Left ventricle myocardium superior (tissue), 1 donor: ENCODE results near the gene KMO. TPM values are rescaled to one million over a fixed set of nuclear protein-coding genes. Genes with fewer than 3 reads are reported as not detected.
A peak's percentile ranks its signal among the peaks of the same experiment; 100 is the strongest.

Experiments
- ATAC-seq: fragments of 200-7000 bp; cut with Tn5 transposase; one replicate; pipeline ENCODE4 v1.9.1; 2020; ENCODE audit warnings: mild to moderate bottlenecking, moderate library complexity
- DNase-seq: peaks from one replicate; pipeline ENCODE4 v3.0.0-alpha.2; 2020
- intact Hi-C: fragments of 100-400 bp; cut with micrococcal nuclease; formaldehyde crosslinking; loops from one replicate; pipeline ENCODE4 v1.11.0; 2022
- total RNA-seq: library from RNA; stranded (reverse); fragmentation: NEBNext Ultra II Directional; extraction: Animal tissue kit (Norgen Biotek cat#: 25700); gene quantifications from one replicate; pipeline ENCODE4 v1.2.1, GENCODE V29; 2021
- donor health status: DM: no; HTN: yes; CAD: no; lungs with severe emphysema.

The KMO gene
- total RNA-seq, 1 donor from 2014 or later: 0.22 TPM

DNA sequence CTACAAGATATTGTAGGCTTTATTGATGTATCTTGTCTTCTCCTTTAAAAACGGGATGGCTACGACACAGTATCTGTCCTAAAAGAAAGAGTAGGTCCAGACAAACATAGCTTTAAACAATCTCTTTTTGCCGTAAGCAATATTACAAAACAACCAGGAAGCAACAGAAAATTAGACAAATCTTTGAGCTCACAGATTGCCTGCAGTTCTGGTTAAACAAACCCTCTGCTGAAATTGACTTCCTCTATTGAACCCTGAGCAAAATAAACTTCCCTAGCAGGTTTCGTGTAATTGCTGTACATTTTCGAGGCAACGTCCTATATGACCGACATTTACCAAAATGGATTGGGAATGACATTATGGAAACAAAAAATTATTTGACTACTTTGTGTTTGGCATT, 57.3 kb downstream of the KMO start:
- intact Hi-C loops: no loop called here
- no peak for ATAC-seq
- no peak for DNase-seq

DNA sequence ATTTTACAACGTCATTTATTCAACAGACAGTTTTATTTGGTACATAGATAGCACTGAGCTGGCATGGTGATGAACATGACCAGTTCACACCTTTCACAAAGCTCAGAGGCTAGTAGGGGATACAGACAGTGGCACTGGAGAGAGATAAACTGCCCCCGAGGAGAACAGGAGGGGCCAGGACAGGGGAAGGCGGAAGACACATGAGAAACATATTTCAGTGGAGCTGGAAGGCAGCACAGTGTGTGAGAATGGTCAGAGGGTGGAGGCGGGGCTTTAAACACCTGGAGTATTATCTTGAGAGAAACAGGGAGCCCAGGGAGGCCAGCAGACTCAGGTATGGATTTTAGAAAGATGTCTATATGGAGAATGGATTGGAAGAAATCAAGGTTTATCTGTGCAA, 58.5 kb downstream of the KMO start:
- ATAC-seq: no peak
- no peak for DNase-seq

DNA sequence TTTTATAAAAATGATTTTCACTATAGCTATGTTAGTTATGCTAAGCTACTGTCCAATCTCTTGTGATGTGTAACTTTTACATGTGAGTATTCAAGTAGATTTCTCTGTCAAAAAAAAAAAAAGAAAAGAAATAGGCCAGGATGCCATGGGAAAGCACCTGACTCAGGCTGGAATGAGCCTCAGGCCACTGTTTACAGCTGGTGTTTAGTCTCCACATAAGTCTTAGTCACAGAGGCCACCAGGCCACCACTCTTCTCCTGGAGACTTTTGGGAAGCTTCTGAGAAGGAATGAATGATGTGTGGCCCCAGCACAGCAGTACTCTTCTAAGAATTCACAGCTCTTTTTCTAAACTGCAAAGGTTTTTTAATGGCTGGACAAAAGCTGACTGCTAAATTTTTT, 59.1 kb downstream of the KMO start:
- intact Hi-C loops: no loop called here
- DNase-seq: no peak
- no peak for ATAC-seq

More for the DNA sequence above, 58.5 kb downstream of the KMO start:
- intact Hi-C loops: no loop called here

DNA sequence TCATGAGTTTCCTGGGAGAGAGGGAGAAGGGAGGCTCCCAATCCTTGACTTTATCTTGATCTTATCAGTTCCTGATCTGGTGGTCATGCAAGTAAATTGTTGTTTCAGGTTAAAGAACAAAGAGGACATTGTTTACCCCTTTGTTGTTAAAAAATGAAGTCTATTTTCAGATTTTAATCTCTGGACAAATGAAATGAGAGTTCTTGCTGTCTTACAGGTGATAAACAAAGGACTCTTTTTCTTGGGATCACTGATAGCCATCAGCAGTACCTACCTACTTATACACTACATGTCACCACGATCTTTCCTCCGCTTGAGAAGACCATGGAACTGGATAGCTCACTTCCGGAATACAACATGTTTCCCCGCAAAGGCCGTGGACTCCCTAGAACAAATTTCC, 59.6 kb downstream of the KMO start:
- ATAC-seq: no peak
- no peak for DNase-seq
- intact Hi-C loops: no loop called here

DNA sequence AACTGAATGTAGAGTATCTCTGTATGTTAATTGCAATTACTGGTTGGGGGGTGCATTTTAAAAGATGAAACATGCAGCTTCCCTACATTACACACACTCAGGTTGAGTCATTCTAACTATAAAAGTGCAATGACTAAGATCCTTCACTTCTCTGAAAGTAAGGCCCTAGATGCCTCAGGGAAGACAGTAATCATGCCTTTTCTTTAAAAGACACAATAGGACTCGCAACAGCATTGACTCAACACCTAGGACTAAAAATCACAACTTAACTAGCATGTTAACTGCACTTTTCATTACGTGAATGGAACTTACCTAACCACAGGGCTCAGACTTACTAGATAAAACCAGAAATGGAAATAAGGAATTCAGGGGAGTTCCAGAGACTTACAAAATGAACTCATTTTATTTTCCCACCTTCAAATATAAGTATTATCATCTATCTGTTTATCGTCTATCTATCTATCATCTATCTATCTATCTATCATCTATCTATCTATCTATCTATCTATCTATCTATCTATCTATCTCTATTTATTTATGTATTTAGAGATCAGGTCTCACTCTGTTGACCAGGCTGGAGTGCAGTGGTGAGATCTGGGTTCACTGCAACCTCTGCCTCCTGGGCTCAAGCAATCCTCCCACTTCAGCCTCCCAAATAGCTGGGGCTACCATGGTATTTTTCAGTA, 60.2 kb downstream of the KMO start:
- DNase-seq (no peak), ATAC-seq (no peak)
- intact Hi-C loops: no loop called here

DNA sequence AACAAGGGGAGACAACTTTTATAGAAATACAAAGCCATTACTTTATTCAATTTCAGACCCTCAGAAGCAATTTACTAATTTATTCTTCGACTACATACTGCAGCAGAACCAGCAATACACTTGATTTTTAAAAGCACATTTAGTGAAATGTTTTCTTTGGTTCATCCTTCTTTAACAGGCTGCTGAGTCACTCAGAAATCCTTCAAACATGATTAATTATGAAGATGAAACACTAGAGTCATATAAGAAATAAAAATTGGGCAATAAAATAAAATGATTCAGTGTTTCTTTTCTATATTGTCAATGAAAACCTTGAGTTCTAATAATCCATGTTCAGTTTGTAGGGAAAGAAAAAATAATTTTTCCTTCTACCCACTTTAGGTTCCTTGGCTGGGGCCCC, 61.0 kb downstream of the KMO start:
- ATAC-seq (no peak), DNase-seq (no peak)
- intact Hi-C loops: no loop called here

DNA sequence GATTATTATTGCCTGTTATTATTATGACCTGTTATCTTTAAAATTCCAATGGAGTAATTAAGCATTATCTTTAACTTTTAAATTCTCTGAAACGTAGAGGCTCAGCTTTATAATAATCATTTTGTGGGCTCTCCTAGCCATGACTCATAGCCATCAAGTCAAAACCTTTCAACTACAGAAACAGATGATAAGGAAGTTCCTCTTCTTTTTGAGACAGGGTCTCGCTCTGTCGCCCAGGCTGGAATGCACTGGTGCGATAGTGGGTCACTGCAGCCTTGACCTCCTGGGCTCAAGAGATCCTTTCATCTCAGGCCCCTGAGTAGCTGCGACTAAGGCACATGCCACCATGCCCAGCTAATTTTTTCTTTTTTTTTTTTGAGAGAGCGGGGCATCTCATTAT, 64.5 kb downstream of the KMO start:
- intact Hi-C loops: no loop called here
- no peak for DNase-seq

DNA sequence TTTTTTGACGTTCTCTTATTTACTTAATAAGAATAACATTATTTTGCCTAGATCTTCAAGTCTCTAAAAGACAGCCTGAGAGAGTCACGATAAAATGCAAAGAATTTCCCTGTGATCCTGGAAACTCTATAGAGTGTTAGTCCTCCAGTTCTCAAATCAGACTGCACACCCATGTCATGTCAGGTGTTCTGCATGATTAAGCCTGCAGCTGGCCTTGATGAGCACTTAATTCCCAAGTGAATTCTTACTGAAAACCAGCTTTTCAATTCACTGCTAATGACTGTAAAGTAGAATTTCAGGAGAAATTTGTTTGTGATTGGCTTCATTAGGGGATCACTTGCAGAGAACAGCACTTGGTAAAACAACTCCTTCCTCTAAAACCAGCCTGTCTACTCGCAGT, 66.1 kb downstream of the KMO start:
- intact Hi-C loops: no loop called here
- ATAC-seq (no peak), DNase-seq (no peak)

More for the DNA sequence above, 64.5 kb downstream of the KMO start:
- no peak for ATAC-seq

DNA sequence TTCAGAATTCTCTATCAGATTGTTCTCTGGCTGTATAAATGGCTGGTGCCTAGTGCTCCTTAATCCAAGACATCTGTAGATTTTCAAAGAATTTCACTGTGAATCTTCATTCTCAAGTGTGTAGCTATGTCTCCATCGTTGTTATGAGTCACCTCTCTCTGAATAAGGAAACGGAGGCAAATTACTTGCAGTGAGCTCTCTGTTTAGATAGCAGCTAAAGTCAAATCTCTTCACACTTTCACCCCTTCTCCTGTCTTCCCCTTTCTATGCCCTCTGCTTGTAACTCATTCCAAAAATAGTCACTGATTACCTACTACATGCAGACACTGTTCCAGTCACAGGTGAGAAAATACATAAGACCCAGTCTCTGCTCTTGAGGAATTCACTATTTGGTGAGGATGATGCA, 68.3 kb downstream of the KMO start:
- ATAC-seq: no peak
- DNase-seq: no peak
- intact Hi-C loops: no loop called here

DNA sequence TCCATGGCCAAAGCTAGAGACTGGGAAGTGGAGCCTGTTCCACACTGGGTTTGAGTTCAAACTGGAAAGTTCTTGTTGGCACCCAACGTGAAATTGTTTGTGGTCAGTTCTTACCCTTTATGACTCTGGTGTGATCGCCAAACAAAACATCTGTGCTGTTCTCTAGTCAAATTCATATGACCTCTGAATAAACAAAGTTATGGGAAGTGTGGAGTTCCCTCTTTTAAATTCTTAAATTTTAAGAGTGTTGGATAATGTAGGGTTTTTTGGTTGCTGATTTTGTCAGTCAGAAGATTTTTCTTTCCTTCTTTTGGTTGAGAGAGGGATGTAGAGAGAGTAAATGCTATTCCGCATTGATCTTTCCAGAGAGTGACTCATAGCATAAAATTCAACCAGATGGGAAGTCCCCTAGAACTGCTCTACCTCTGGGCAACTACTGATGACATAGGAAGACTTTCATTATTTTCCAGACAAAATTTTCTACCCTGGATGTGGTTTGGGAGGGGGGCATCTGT, 71.6 kb downstream of the KMO start:
- ATAC-seq (no peak), DNase-seq (no peak)
- intact Hi-C loops: no loop called here

DNA sequence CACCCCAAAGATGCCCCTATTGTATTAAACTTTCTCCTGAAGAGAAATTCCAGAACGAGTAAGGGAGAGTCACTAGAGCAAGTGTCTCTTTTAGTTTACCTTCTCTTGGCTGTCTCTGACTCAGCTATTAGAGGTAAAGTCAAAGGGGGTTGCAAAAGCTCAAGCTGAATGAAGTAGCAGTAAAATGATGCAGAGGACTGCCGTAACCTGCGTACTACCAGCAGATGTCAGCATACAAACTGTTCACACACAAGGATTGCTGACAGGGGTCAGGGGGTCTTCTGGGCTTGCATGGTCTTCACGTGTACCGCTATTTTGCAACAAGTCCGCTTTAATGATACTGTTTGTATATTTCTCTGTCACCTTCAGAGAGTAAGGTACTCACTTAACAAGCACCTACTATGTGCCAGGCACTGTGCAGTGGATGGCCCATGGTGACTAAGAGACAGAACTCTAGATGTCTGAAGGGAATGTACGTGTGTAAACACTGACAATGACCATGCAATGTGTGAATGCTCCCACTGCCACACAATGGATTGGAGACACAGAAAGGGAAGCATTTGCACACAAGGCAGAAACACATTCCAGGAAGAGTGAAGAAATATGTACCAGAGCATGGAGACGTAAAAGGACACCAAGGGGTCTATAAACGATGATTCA, 73.1 kb downstream of the KMO start:
- intact Hi-C loops: no loop called here
- ATAC-seq (no peak), DNase-seq (no peak)

DNA sequence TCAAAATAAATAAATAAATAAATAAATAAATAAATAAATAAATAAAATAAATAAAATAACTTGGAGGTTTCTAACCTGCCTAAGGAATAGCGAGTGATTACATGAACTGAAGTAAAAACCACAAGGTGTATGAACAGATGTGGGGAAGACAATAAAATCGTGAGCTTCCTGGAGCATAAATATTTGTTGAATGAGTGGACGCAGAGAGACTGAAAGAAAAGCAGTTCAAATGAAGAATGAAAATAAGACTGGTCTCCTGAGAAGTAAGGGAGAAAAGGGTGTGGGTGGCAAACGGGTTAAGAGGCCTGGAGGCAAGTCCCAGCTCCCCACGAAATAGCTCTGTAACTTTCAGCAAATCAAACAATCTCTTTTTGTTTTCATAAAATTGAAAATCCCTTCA, 74.4 kb downstream of the KMO start:
- ATAC-seq (no peak), DNase-seq (no peak)
- intact Hi-C loops: no loop called here

DNA sequence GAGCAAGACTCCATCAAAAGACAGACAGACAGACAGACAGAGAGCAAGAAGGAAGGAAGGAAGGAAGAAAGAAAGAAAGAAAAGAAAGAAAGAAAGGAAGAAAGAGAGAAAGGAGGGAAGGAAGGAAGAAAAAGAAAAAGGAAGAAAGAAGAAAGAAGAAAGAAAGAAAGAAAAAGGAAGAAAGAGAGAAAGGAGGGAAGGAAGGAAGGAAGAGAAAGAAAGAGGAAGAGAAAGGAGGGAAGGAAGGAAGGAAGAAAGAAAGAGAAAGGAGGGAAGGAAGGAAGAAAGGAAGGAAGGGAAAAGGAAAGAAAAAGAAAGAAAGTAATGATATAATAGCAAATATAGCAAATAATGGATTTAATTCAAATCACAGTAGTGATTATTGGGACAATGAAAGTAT, 75.3 kb downstream of the KMO start:
- DNase-seq (no peak), ATAC-seq (no peak)
- intact Hi-C loops: no loop called here

DNA sequence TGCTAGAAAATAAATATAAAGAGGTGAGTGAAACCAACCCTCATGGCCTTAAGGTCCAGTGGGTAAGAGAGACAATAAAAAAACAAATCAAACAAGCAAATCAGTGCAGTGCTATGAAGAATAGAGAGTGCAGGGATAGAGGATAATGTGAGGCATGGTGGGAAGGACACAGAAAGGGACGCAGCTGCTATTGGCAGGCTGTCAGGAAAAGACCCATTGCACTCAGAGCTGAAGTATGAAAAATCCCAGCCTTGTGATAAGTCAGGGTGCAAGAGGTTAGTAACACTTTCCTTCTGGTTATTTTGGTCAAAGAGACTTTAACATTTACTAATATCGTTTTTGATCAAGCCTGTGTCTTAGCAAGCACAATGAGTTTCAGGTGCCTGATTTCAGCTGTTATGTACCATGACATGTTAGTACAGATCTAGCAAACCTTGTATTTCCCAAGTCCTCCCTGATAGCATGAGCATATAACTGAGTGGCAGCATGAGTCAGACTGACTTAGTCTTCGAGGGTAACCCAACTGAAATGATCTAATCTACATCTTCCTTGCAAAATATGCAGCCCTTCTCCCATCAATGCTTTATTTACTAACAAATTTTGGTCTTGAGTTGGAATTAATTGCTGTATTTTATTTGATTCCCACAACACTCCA, 76.3 kb downstream of the KMO start:
- intact Hi-C loops: no loop called here
- DNase-seq: no peak
- ATAC-seq: no peak

DNA sequence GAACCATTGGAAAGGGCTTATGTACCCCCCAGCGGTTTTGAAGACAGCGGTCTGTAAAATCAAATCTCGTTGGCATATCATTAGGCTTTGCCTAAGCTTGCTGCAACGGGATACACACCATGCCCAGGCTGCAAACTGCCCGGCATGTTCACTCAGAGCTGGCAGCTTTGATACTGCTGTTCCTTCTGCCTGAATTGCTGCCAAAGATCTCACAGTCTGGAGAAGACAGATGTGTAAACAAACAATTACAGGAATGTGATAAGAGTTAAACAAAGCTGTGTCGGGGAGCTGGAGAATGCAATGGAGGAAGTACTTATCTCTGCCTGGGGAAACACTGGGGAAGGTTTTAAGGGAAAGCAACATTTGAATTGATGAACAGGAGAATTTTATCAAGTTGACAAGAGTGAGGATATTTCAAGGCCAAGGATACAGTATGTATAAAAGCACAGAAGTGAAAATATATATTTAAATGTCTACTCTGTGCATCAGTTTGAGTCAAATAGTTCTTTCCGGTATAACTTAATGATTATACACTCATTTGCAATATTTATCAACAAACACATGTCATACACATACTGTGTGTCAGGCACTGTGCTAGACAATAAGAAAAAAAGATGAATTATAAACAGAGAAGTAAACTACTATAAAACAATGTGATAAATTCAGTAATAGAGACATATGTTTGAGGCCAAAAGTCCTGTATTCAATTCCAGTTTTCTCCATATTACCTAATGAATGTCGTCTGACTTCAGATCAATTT, 78.1 kb downstream of the KMO start:
- ATAC-seq (peak; percentile 85), DNase-seq (no peak)
- intact Hi-C loops: loop anchor here (10.0 kb wide), 1 partner anchor 235 kb away; the partner anchor contains the start of gene EXO1

DNA sequence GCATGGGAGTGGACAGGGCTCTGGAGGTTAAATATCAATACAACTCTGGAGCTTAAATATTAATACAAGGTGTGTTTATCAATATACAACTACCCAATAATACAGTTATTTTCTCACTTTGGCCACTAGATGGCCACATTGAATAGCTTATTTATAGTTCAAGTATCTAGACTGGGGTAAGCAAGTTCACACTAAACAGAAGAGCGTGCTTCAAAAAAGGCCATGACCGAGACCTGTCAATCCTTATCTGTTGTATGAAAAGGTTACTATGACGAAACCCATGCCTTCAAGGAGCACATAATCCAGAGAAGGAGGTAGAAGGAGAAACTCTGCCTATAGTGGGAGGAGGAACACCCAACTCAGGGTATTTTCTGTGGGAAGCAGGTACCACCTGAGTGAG, 78.9 kb downstream of the KMO start:
- intact Hi-C loops: loop anchor here (10.0 kb wide), 1 partner anchor 234 kb away; the partner anchor contains the start of gene EXO1
- DNase-seq (no peak), ATAC-seq (peak; percentile 91)

DNA sequence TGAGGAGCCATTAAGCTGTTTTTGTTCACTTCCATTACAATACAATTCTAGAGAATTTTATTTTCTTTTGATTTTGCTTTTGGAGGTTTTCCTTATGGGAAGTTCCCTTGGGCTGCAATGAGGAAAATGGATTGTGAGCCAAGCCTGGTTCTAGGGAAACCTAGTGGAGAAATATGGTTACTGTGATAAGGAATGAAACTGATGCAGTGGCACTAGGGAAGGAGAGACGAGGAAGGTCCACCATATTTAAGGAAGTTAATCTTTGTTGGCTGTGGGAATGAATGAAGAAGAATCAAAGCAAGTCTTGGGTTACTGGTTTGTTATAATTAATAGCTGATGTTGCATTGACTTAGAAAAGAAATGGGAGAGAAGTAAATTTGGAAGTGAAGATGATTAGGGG, 79.6 kb downstream of the KMO start:
- intact Hi-C loops: loop anchor here (10.0 kb wide), 1 partner anchor 233 kb away; the partner anchor contains the start of gene EXO1
- ATAC-seq (no peak), DNase-seq (no peak)

DNA sequence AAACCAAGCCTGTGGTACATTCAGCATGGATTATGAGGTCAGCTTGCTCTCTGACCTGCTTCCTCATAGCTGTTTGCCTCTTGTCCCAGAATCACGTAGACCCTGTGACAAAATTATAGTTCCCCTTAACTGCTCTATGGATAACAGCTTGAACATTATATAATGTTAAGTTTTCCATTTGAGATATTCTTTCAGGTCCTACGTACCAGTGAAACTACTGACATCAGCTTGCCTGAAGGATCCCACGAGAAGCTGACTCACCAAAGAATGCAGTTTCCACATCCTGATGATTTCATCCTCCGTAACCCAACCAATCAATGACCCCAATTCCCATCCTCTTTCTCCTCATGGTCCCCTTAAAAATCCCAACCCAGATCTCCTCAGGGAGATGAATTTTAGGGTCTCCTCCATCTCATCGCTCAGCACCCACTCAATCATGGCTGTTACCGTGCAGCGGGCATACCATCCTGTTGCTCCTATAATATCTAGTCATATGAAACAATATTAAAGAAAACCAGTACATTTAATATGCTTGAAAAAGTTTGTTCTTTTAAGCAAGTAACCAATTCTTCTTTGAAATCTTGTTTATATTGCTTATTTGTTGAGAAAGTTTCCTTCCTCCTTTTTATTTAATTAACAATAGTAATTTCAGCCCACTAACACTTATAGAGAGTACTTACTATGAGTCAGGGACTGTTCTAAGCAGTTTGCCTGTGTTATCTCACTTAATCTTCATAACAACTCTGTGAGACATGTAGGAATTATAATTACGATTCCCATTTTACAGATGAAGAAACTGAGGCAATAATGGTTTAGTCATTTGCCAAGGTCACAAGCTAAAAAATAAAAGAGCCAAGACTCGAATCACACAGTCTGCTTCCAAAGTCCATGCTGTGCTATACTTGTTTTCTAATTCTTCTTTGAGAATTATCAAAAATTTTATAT, 80.6 kb downstream of the KMO start:
- DNase-seq (no peak), ATAC-seq (no peak)
- intact Hi-C loops: loop anchor here (10.0 kb wide), 1 partner anchor 232 kb away; the partner anchor contains the start of gene EXO1
